Cardiac muscle cell (in vitro differentiated cells and primary cell): ENCODE data around the gene NR4A3. TPM values are rescaled to one million over a fixed set of nuclear protein-coding genes. Genes with fewer than 3 reads are reported as not detected.

ENCODE experiments used
- DNase-seq, 2 donors: peaks; one replicate each; pipeline versions ENCODE4 v3.0.0 to v3.0.0-alpha.2; 2010 to 2017; ENCODE audit warnings: low read depth in 1 of 2, low spot score in 1 of 2
- H3K27ac ChIP-seq: fragments of 200-600 bp; sonication (generic); 2 replicates; pipeline ENCODE4 v1.5.1; 2016
- H3K27me3 ChIP-seq: fragments of 200-600 bp; sonication (generic); 2 replicates; pipeline ENCODE4 v1.6.0; 2016; ENCODE audit warnings: control low read depth
- H3K36me3 ChIP-seq: fragments of 200-600 bp; sonication (generic); 2 replicates; pipeline ENCODE4 v1.5.1; 2016; ENCODE audit warnings: control low read depth
- H3K4me1 ChIP-seq: fragments of 200-600 bp; sonication (generic); 2 replicates; pipeline ENCODE4 v1.8.1; 2017; ENCODE audit warnings: low read depth, mild to moderate bottlenecking, mixed run types
- H3K4me3 ChIP-seq: fragments of 200-600 bp; sonication (generic); 2 replicates; pipeline ENCODE4 v1.5.1; 2016; ENCODE audit warnings: mild to moderate bottlenecking
- H3K9me3 ChIP-seq: fragments of 200-600 bp; sonication (generic); 2 replicates; pipeline ENCODE4 v1.5.1; 2017; ENCODE audit warnings: low read depth, mild to moderate bottlenecking, control low read depth
- polyA plus RNA-seq: library from polyadenylated mRNA; unstranded; fragments of >200 nt; fragmentation: Nextera tagmentation; extraction: Ambion mirVana; gene quantifications from 2 replicates; pipeline ENCODE4 v1.2.1, GENCODE V29; 2016
- total RNA-seq: library from RNA; depleted of rRNA; stranded (reverse); fragments of >200 nt; gene quantifications from 2 replicates; pipeline ENCODE4 v1.2.3, GENCODE V29; 2016
- TF ChIP-seq, protein P1 (sequence below): IDR thresholded peaks from 2 replicates; pipeline ENCODE4 v1.5.1; 2012; ENCODE audit warnings: low read depth, mild to moderate bottlenecking, low read length

The NR4A3 gene
- total and polyA plus RNA-seq, 2 experiments from 2014 or later = 0.42 to 1.5 TPM

DNA sequence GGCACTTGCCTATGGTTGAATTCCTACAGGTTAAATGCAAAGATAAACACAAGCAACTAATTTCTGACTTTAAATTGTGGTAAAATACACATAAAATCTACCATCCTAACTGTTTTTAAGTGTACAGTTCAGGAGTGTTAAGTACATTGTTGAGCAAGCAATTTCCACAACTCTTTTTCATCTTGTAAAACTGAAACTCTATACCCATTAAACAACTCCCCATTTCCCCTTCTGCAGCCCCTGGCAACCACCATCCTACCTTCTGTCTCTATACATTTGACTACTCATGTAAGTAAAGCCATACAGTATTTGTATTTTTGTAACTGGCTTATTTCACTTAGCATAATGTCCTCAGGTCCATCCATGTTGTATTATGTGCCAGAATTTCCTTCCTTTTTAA, 46.3 kb downstream of the NR4A3 start:
- Histone ChIP-seq H3K27me3 (no peaks in the 10 kb centered on the region), H3K36me3 (no peaks in the 10 kb centered on the region), H3K4me1 (no peaks in the 10 kb centered on the region), H3K9me3 (no peaks in the 10 kb centered on the region), H3K27ac (no peak overlapping the region), H3K4me3 (no peak overlapping the region)
- DNase-seq = no peak
- TF ChIP-seq, protein P1, sequence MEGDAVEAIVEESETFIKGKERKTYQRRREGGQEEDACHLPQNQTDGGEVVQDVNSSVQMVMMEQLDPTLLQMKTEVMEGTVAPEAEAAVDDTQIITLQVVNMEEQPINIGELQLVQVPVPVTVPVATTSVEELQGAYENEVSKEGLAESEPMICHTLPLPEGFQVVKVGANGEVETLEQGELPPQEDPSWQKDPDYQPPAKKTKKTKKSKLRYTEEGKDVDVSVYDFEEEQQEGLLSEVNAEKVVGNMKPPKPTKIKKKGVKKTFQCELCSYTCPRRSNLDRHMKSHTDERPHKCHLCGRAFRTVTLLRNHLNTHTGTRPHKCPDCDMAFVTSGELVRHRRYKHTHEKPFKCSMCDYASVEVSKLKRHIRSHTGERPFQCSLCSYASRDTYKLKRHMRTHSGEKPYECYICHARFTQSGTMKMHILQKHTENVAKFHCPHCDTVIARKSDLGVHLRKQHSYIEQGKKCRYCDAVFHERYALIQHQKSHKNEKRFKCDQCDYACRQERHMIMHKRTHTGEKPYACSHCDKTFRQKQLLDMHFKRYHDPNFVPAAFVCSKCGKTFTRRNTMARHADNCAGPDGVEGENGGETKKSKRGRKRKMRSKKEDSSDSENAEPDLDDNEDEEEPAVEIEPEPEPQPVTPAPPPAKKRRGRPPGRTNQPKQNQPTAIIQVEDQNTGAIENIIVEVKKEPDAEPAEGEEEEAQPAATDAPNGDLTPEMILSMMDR = no peak

DNA sequence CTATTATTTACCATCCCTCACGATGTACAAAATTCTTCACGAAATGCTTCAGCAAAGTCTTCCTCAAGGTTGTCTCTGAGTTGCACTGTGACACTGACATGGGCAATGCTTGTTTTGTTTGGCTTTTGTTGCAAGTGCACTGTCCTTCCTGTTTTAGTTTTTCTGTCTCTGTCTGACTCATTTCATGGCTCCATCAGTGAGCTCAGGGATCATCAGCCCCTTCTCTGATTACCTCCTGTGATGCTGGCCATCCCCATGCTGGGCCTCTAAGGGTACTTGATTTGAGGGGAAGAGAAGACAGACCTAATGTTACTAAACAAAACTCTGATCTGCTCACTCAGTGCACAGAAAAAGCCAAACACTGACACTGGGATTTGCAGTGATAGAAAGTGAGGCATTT, 47.2 kb downstream of the NR4A3 start:
- Histone ChIP-seq H3K27me3 (no peaks in the 10 kb centered on the region), H3K27ac (no peak overlapping the region), H3K4me3 (no peak overlapping the region), H3K36me3 (no peaks in the 10 kb centered on the region), H3K9me3 (no peaks in the 10 kb centered on the region), H3K4me1 (no peaks in the 10 kb centered on the region)
- DNase-seq = no peak
- TF ChIP-seq, protein P1 = no peak

DNA sequence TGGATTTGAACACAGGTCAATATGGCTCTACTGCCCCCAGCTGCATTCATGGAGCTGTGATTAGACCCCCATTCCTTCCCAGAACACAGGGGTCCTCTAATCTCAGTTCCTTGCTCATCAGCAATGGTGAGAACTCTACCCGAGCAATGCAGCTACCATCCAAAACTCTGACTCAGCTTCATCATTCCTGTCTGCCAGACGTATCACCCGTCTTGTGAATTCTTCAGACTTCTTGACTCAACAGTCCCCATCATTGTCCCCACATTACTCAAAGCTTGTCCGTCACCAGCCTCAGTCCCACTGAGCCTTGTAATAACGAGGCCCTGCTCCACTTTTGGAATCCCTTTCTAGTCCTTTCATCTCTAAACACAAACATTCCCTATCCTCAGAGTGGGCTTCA, 48.4 kb downstream of the NR4A3 start:
- H3K4me3 ChIP-seq = no peak overlapping the region
- H3K9me3 ChIP-seq = no peaks in the 10 kb centered on the region
- no peaks in the 10 kb centered on the region for H3K4me1 ChIP-seq
- TF ChIP-seq, protein P1 = no peak
- no peak overlapping the region for H3K27ac ChIP-seq
- H3K36me3 ChIP-seq = no peaks in the 10 kb centered on the region
- no peak for DNase-seq
- H3K27me3 ChIP-seq = no peaks in the 10 kb centered on the region

DNA sequence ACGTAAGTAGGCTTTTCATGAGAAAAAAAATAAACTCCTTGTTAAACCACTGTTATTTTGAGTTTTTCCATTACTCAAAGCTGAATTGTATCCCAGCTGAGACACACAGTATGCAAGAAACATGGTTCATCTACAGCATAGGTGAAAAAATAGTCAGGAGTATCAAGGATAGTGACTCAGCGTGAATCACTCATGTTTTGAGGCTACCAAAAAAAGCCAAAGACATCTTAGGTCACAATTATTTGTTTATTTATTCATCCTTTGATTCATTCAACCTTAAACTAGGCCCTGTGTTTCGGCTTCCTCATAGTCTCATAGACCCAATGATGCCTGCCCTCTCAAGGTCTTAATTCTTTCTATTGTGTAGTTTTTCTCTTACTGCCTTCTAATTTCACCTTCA, 51.8 kb downstream of the NR4A3 start:
- Histone ChIP-seq H3K27ac (no peak overlapping the region), H3K4me3 (no peak overlapping the region), H3K9me3 (no peaks in the 10 kb centered on the region), H3K27me3 (no peaks in the 10 kb centered on the region), H3K4me1 (no peaks in the 10 kb centered on the region), H3K36me3 (no peaks in the 10 kb centered on the region)
- TF ChIP-seq, protein P1 = no peak
- DNase-seq = no peak

DNA sequence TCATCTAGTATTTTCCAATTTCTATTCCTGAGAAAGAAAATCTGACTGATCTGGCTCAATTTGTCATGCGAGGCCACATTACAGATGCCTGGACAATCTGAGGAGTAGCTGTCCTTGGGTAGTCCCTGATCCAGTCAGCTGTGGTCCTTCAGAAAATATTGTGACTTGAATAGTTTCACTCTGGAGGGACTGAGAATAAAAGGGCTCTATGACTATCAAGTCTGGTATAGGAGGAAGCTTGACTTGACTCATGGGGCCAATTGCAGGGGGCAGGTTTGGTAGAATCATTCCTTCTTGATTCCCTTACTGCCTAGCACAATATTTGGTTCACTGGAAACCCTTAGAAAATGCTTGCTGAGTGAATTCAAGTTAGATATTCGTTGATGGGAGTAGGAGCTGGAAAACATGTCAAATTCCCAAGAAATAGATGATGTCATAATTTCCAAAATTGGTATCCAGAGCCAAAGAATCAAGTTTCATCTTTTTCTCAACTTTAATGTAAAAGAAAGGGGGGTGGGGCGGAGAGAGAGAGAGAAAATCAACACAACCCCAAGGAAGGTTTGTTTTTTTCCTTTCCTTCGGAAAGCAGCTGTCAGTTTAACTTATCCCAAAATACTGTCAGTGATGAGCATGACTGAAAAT, 52.4 kb downstream of the NR4A3 start:
- DNase-seq = no peak
- Histone ChIP-seq H3K27ac (no peak overlapping the region), H3K27me3 (no peaks in the 10 kb centered on the region), H3K9me3 (no peaks in the 10 kb centered on the region), H3K36me3 (no peaks in the 10 kb centered on the region), H3K4me3 (no peak overlapping the region), H3K4me1 (no peaks in the 10 kb centered on the region)
- TF ChIP-seq, protein P1 = no peak
